SK-N-SH (cell line): Measurements from ENCODE around the gene NGF. TPM values are rescaled to one million over a fixed set of nuclear protein-coding genes. Genes with fewer than 3 reads are reported as not detected.

Experiments used
- CTCF ChIA-PET: fragments of 300-600, 350-600 bp; formaldehyde crosslinking; extraction: SDS; loops from one replicate; lab custom pipeline; 2021; lab: Yijun Ruan, JAX
- POLR2A ChIA-PET: fragments of 350-600 bp; sonication (Branson Sonifier 250); formaldehyde crosslinking; extraction: SDS; loops from one replicate; lab custom pipeline; 2020; ENCODE audit warnings: antibody characterized with exemption, inconsistent platforms; lab: Yijun Ruan, JAX
- DNase-seq: peaks from one replicate; pipeline ENCODE4 v3.0.0; 2012
- H2AFZ ChIP-seq: fragments of 200-600 bp; sonication (generic); 2 replicates; pipeline ENCODE4 v1.8.1; 2016; ENCODE audit warnings: antibody characterized with exemption, mild to moderate bottlenecking, low read depth
- H3F3A ChIP-seq: fragments of 200-600 bp; sonication (generic); replicated peaks from 2 replicates; pipeline ENCODE3; 2016; ENCODE audit warnings: antibody characterized with exemption, mild to moderate bottlenecking; ENCODE audit not compliant: insufficient read depth
- H3K27ac ChIP-seq, 2 experiments: fragments of 200-500 bp in 1 of 2; fragments of 200-600 bp in 1 of 2; sonication (Bioruptor generic) in 1 of 2; sonication (generic), shearing (Covaris generic) in 1 of 2; 2 replicates each; pipeline versions ENCODE4 v1.5.1 to v1.6.1; 2014 to 2016; ENCODE audit warnings: low read depth in 2 of 2, inconsistent platforms in 1 of 2, low read length in 1 of 2, mild to moderate bottlenecking in 1 of 2, mixed read lengths in 1 of 2
- H3K27me3 ChIP-seq: fragments of 200-600 bp; sonication (generic), shearing (Covaris generic); 2 replicates; pipeline ENCODE4 v1.6.1; 2016; ENCODE audit warnings: mixed run types; ENCODE audit not compliant: insufficient read depth
- H3K36me3 ChIP-seq, 2 experiments: fragments of 200-500 bp in 1 of 2; fragments of 200-600 bp in 1 of 2; sonication (Bioruptor generic) in 1 of 2; sonication (generic) in 1 of 2; replicated peaks in 1 of 2; 2 replicates each; pipeline versions ENCODE3 to v1.5.1; 2014 to 2016; ENCODE audit warnings: low read length in 1 of 2, mild to moderate bottlenecking in 1 of 2; ENCODE audit not compliant: insufficient read depth in 2 of 2, control insufficient read depth in 1 of 2
- H3K4me1 ChIP-seq, 2 experiments: fragments of 200-500 bp in 1 of 2; fragments of 200-600 bp in 1 of 2; sonication (Bioruptor generic) in 1 of 2; sonication (generic), shearing (Covaris generic) in 1 of 2; 2 replicates each; pipeline versions ENCODE4 v1.5.1 to v1.6.1; 2014 to 2016; ENCODE audit warnings: low read depth in 1 of 2, low read length in 1 of 2, mixed run types in 1 of 2; ENCODE audit not compliant: insufficient read depth in 2 of 2, control insufficient read depth in 1 of 2
- H3K4me2 ChIP-seq: fragments of 200-600 bp; sonication (generic), shearing (Covaris generic); 2 replicates; pipeline ENCODE4 v1.6.1; 2017; ENCODE audit warnings: mixed run types
- H3K4me3 ChIP-seq, 2 experiments: fragments of 200-500 bp in 1 of 2; fragments of 200-600 bp in 1 of 2; sonication (Bioruptor generic) in 1 of 2; sonication (generic), shearing (Covaris generic) in 1 of 2; 2 replicates each; pipeline versions ENCODE4 v1.5.1 to v1.8.1; 2014 to 2016; ENCODE audit warnings: low read depth in 2 of 2, inconsistent platforms in 1 of 2, low read length in 1 of 2, mild to moderate bottlenecking in 1 of 2, mixed read lengths in 1 of 2, moderate library complexity in 1 of 2
- H3K79me2 ChIP-seq: fragments of 200-600 bp; sonication (generic); 2 replicates; pipeline ENCODE4 v1.8.1; 2017; ENCODE audit warnings: mild to moderate bottlenecking; ENCODE audit not compliant: insufficient read depth
- H3K9ac ChIP-seq: fragments of 200-600 bp; sonication (generic); 2 replicates; pipeline ENCODE4 v1.6.1; 2017; ENCODE audit warnings: mixed run types
- H3K9me2 ChIP-seq: fragments of 200-600 bp; sonication (generic); 2 replicates; pipeline ENCODE4 v1.6.1; 2017; ENCODE audit warnings: mixed run types
- H3K9me3 ChIP-seq: fragments of 200-600 bp; sonication (generic); 2 replicates; pipeline ENCODE4 v1.6.1; 2017; ENCODE audit warnings: mixed run types, mild to moderate bottlenecking, moderate library complexity
- H4K20me1 ChIP-seq: fragments of 200-600 bp; sonication (generic); 2 replicates; pipeline ENCODE4 v1.6.1; 2017; ENCODE audit warnings: mild to moderate bottlenecking, mixed run types; ENCODE audit not compliant: insufficient read depth
- CHD2 ChIP-seq: fragments of 150-350 bp; IDR thresholded peaks from 2 replicates; pipeline ENCODE4 v1.6.1; 2018; ENCODE audit warnings: low read length; ENCODE audit not compliant: partially characterized antibody
- EP300 ChIP-seq, 2 experiments: IDR thresholded peaks; 2 replicates each; pipeline versions ENCODE4 v1.4.0 to v1.6.1; 2012; ENCODE audit warnings: borderline replicate concordance in 1 of 2, low read depth in 1 of 2, low read length in 1 of 2
- EZH2phosphoT487 ChIP-seq: fragments of 200-600 bp; sonication (generic); IDR thresholded peaks from 2 replicates; pipeline ENCODE4 v1.6.1; 2017; ENCODE audit warnings: low read depth, mixed run types, mild to moderate bottlenecking, antibody characterized with exemption, moderate library complexity, borderline replicate concordance
- FOSL2 ChIP-seq: IDR thresholded peaks from 2 replicates; pipeline ENCODE4 v1.4.0; 2012; ENCODE audit warnings: low read depth, mild to moderate bottlenecking, moderate library complexity, borderline replicate concordance
- FOXJ3 ChIP-seq: sonication (generic); formaldehyde crosslinking; IDR thresholded peaks from 2 replicates; pipeline ENCODE4 v1.5.1; 2020; ENCODE audit warnings: mild to moderate bottlenecking, missing genetic modification reagents
- JUND ChIP-seq: IDR thresholded peaks from 2 replicates; pipeline ENCODE4 v1.4.0; 2012
- MAX ChIP-seq: IDR thresholded peaks from 2 replicates; pipeline ENCODE4 v1.4.0; 2012; ENCODE audit warnings: low read depth
- MXI1 ChIP-seq: IDR thresholded peaks from 2 replicates; pipeline ENCODE4 v1.6.1; 2012; ENCODE audit warnings: mild to moderate bottlenecking, low read depth, low read length, improper control_type of control experiment
- NFIC ChIP-seq: IDR thresholded peaks from 2 replicates; pipeline ENCODE4 v1.4.0; 2012; ENCODE audit warnings: borderline replicate concordance
- POLR2AphosphoS5 ChIP-seq: IDR thresholded peaks from 2 replicates; pipeline ENCODE4 v1.6.1; 2012; ENCODE audit warnings: low read depth, low read length
- RCOR1 ChIP-seq: fragments of 150-350 bp; IDR thresholded peaks from 2 replicates; pipeline ENCODE4 v1.6.1; 2017; ENCODE audit warnings: antibody characterized with exemption, low read length
- REST ChIP-seq: IDR thresholded peaks from 2 replicates; pipeline ENCODE4 v1.6.1; 2012; ENCODE audit warnings: mild to moderate bottlenecking, low read depth, low read length, moderate library complexity
- RXRA ChIP-seq: IDR thresholded peaks from 2 replicates; pipeline ENCODE4 v1.4.0; 2012; ENCODE audit warnings: low read depth, mild to moderate bottlenecking, borderline replicate concordance
- SMC3 ChIP-seq: IDR thresholded peaks from 2 replicates; pipeline ENCODE4 v1.6.1; 2012; ENCODE audit warnings: low read depth, low read length, improper control_type of control experiment
- TCF12 ChIP-seq: IDR thresholded peaks from 2 replicates; pipeline ENCODE4 v1.4.0; 2012
- TEAD4 ChIP-seq: IDR thresholded peaks from 2 replicates; pipeline ENCODE4 v1.4.0; 2012; ENCODE audit warnings: mild to moderate bottlenecking, borderline replicate concordance; ENCODE audit not compliant: insufficient read depth
- YY1 ChIP-seq: IDR thresholded peaks from 2 replicates; pipeline ENCODE4 v1.4.0; 2012; ENCODE audit warnings: low read depth, mild to moderate bottlenecking
- WGBS: methylation state at CpG from one replicate; pipeline ENCODE4 v1.1.6; 2017; ENCODE audit warnings: low lambda C conversion rate; 5-methylcytosine and 5-hydroxymethylcytosine counted together
- polyA plus RNA-seq, 3 experiments: library from polyadenylated mRNA; depleted of rRNA; stranded (reverse); fragments of >200 nt; gene quantifications; 2 replicates each; pipeline ENCODE4 v1.2.3, GENCODE V29; 2012
- TF ChIP-seq, protein P1 (sequence below): IDR thresholded peaks from 2 replicates; pipeline ENCODE4; 2012
- TF ChIP-seq, protein P2 (sequence below): fragments of 150-350 bp; IDR thresholded peaks from 2 replicates; pipeline ENCODE4 v1.6.1; 2016; ENCODE audit warnings: mild to moderate bottlenecking, low read depth, low read length

NGF gene
- polyA plus RNA-seq, 1 of the 3 experiments (the other 2 are of a cell fraction), result 75.8 TPM

GRCh38 chr1:115302390-115302961 is 35.6 kb downstream of the NGF start:
- ChIA-PET CTCF (interaction anchor here (0.9 to 1.6 kb wide), 2 partner anchors 8 to 164 kb away, joined by 3 to 6 read pairs; no protein-coding TSS in a partner anchor), POLR2A (no interaction called here)
- peak overlapping the region; percentile 42; the same call in 1 of the 2 replicates for H2AFZ ChIP-seq
- peaks cover 21 to 34% of the 10 kb centered on the region in 2 experiments for H3K4me1 ChIP-seq
- no peaks in the 10 kb centered on the region for H3K9me2 ChIP-seq
- peak; percentile 2; the same call in 1 of the 2 replicates for TF ChIP-seq FOSL2
- no peak for TF ChIP-seq TEAD4
- TF ChIP-seq TCF12, result peak; percentile 84
- 0 out of 2 replicates have a peak, but pooled peaks have one; percentile 23 for TF ChIP-seq MAX
- peak; percentile 34; the same call in 1 of the 2 replicates for TF ChIP-seq JUND
- TF ChIP-seq EZH2phosphoT487, result no peak
- TF ChIP-seq NFIC, result peak; percentile 57; the same call in 1 of the 2 replicates
- no peak for TF ChIP-seq YY1
- TF ChIP-seq FOXJ3 (CRISPR knock-in tag), result no peak
- TF ChIP-seq EP300 (IDR thresholded peaks at IDR 0.05; ENCODE audit: borderline replicate concordance in 1 of 2, low read depth in 1 of 2, low read length in 1 of 2), result peak in 1 of 2 experiments; percentile 36; a peak in 1 of 4 replicates
- 0 out of 2 replicates have a peak, but pooled peaks have one; percentile 8 for TF ChIP-seq SMC3
- no peak for TF ChIP-seq RXRA
- TF ChIP-seq, protein P1, sequence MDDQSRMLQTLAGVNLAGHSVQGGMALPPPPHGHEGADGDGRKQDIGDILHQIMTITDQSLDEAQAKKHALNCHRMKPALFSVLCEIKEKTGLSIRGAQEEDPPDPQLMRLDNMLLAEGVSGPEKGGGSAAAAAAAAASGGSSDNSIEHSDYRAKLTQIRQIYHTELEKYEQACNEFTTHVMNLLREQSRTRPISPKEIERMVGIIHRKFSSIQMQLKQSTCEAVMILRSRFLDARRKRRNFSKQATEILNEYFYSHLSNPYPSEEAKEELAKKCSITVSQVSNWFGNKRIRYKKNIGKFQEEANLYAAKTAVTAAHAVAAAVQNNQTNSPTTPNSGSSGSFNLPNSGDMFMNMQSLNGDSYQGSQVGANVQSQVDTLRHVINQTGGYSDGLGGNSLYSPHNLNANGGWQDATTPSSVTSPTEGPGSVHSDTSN, result no peak; the same call in 1 of the 2 replicates
- TF ChIP-seq MXI1, result no peak
- TF ChIP-seq CHD2, result no peak
- no peak for TF ChIP-seq POLR2AphosphoS5
- TF ChIP-seq, all 33 proteins: peak for 7
- peak overlapping the region; percentile 54; the same call in 1 of the 2 replicates for H3K4me2 ChIP-seq
- no peak for DNase-seq
- H3K27me3 ChIP-seq, result no peaks in the 10 kb centered on the region
- peak overlapping the region; percentile 42 for H3K9ac ChIP-seq
- H3K9me3 ChIP-seq, result no peaks in the 10 kb centered on the region
- no peak overlapping the region for H3K4me3 ChIP-seq
- H3F3A ChIP-seq, result peaks cover 38% of the 10 kb centered on the region
- H4K20me1 ChIP-seq, result no peaks in the 10 kb centered on the region
- peaks cover 4 to 14% of the 10 kb centered on the region in 2 experiments for H3K36me3 ChIP-seq
- WGBS, result 19% methylated on average over 7 of the region's 9 CpGs
- H3K27ac ChIP-seq, result peak overlapping the region; percentile 89 to 93
- peaks cover 69% of the 10 kb centered on the region for H3K79me2 ChIP-seq

DNA sequence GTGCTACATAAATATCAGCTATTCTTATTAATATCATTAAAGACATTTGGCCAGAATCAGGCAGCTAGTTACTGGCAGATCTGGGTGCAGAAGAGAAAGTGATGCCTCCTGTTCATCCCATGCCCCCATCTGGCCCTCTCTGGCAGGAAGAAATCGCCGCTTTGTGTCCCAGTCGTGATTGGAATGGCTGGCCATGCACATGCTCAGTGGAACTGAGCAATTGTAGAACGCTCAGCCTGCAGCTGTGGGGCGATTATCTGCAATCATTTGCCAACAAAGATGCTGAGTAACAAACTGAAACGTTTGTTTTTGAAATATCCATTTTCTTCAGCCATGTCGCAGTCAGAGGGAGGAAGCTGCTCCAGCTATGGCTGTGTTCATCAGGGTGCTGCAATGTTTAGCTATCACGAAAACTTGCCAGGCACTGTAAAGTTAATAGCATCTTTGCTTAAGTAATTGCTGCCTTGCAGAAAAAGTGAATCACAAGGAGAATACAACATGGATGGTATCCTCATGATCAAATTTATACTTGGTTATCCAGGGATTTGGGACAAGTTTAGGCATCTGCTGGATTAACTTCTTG is 36.5 kb downstream of the NGF start:
- Histone ChIP-seq H3K27me3 (no peaks in the 10 kb centered on the region), H2AFZ (no peak overlapping the region), H3K9me2 (no peaks in the 10 kb centered on the region), H3K4me3 (no peak overlapping the region), H3K9ac (no peak overlapping the region), H4K20me1 (no peaks in the 10 kb centered on the region), H3F3A (peaks cover 38% of the 10 kb centered on the region), H3K4me1 (peaks cover 21 to 39% of the 10 kb centered on the region in 2 experiments), H3K36me3 (peaks cover 4 to 11% of the 10 kb centered on the region in 2 experiments), H3K27ac (peak overlapping the region; percentile 89 to 93), H3K4me2 (peak overlapping the region; percentile 70; the same call in 1 of the 2 replicates), H3K9me3 (no peaks in the 10 kb centered on the region), H3K79me2 (peaks cover 67% of the 10 kb centered on the region)
- ChIA-PET POLR2A (no interaction called here), CTCF (interaction anchor here (1.6 kb wide), 1 partner anchor 163 kb away, joined by 6 read pairs; no protein-coding TSS in a partner anchor)
- WGBS, result 88% methylated on average over 8 of the region's 8 CpGs
- DNase-seq, result no peak
- TF ChIP-seq FOXJ3 (CRISPR knock-in tag) (no peak), RCOR1 (no peak), REST (no peak), NFIC (no peak), POLR2AphosphoS5 (no peak)
- TF ChIP-seq, protein P2, sequence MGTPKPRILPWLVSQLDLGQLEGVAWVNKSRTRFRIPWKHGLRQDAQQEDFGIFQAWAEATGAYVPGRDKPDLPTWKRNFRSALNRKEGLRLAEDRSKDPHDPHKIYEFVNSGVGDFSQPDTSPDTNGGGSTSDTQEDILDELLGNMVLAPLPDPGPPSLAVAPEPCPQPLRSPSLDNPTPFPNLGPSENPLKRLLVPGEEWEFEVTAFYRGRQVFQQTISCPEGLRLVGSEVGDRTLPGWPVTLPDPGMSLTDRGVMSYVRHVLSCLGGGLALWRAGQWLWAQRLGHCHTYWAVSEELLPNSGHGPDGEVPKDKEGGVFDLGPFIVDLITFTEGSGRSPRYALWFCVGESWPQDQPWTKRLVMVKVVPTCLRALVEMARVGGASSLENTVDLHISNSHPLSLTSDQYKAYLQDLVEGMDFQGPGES, result no peak
